WERI-Rb-1 (cell line): Measurements from ENCODE around the gene PUM2.

Source experiments
- DNase-seq: peaks from one replicate; pipeline ENCODE4 v3.0.0-alpha.2; 2020
- H3K27ac ChIP-seq: fragments of 250-450 bp; sonication (Bioruptor Pico); 2 replicates; pipeline ENCODE4 v1.5.1; 2020; ENCODE audit warnings: mild to moderate bottlenecking, moderate library complexity
- H3K27me3 ChIP-seq: fragments of 250-450 bp; sonication (Bioruptor Pico); 2 replicates; pipeline ENCODE4 v1.5.1; 2021; ENCODE audit warnings: mild to moderate bottlenecking, low read depth, moderate library complexity; ENCODE audit not compliant: insufficient read depth, severe bottlenecking
- H3K36me3 ChIP-seq: fragments of 250-450 bp; sonication (Bioruptor Pico); 2 replicates; pipeline ENCODE4 v1.5.1; 2020; ENCODE audit warnings: mild to moderate bottlenecking, moderate library complexity
- H3K4me3 ChIP-seq: 2 replicates; pipeline ENCODE4 v1.5.1; 2011; ENCODE audit warnings: low read depth, mild to moderate bottlenecking, control low read depth, low read length
- H3K9me3 ChIP-seq: fragments of 250-450 bp; sonication (Bioruptor Pico); 2 replicates; pipeline ENCODE4 v1.5.1; 2021; ENCODE audit warnings: mild to moderate bottlenecking, moderate library complexity; ENCODE audit not compliant: severe bottlenecking
- CTCF ChIP-seq: IDR thresholded peaks from 2 replicates; pipeline ENCODE4 v1.5.1; 2011; ENCODE audit warnings: low read depth, mild to moderate bottlenecking, control low read depth, inconsistent platforms, low read length

The PUM2 gene

GRCh38 chr2:20365249-20365817 lies 14.7 kb upstream of the PUM2 start:
- Histone ChIP-seq H3K36me3 (no peaks in the 10 kb centered on the region), H3K9me3 (peaks cover 6% of the 10 kb centered on the region), H3K4me3 (no peak overlapping the region), H3K27me3 (no peaks in the 10 kb centered on the region), H3K27ac (no peak overlapping the region)
- no peak for TF ChIP-seq CTCF
- DNase-seq, result no peak

- DNase-seq, result no peak
- no peak overlapping the region for H3K4me3 ChIP-seq
- no peak overlapping the region for H3K27ac ChIP-seq
- H3K9me3 ChIP-seq, result peaks cover 15% of the 10 kb centered on the region
- TF ChIP-seq CTCF, result no peak
- no peaks in the 10 kb centered on the region for H3K27me3 ChIP-seq
- H3K36me3 ChIP-seq, result no peaks in the 10 kb centered on the region
Measured at GRCh38 chr2:20363578-20363977, 12.9 kb upstream of the PUM2 start.

- Histone ChIP-seq H3K27me3 (no peaks in the 10 kb centered on the region), H3K27ac (no peak overlapping the region), H3K4me3 (no peak overlapping the region), H3K36me3 (no peaks in the 10 kb centered on the region), H3K9me3 (peaks cover 12% of the 10 kb centered on the region)
- no peak for DNase-seq
- no peak for TF ChIP-seq CTCF
Measured at GRCh38 chr2:20362701-20363435, 12.2 kb upstream of the PUM2 start.

- peaks cover 9% of the 10 kb centered on the region for H3K9me3 ChIP-seq
- H3K27me3 ChIP-seq, result no peaks in the 10 kb centered on the region
- TF ChIP-seq CTCF, result no peak
- H3K27ac ChIP-seq, result no peak overlapping the region
- no peaks in the 10 kb centered on the region for H3K36me3 ChIP-seq
- no peak overlapping the region for H3K4me3 ChIP-seq
- no peak for DNase-seq
Measured at GRCh38 chr2:20361893-20362292, 11.2 kb upstream of the PUM2 start.

- H3K4me3 ChIP-seq, result no peak overlapping the region
- no peak for DNase-seq
- H3K27ac ChIP-seq, result no peak overlapping the region
- H3K36me3 ChIP-seq, result no peaks in the 10 kb centered on the region
- no peak for TF ChIP-seq CTCF
- H3K27me3 ChIP-seq, result no peaks in the 10 kb centered on the region
- peaks cover 9% of the 10 kb centered on the region for H3K9me3 ChIP-seq
Measured at GRCh38 chr2:20359096-20359495, 8.5 kb upstream of the PUM2 start.
